ENCODE results near the gene NKD2. TPM values are rescaled to one million over a fixed set of nuclear protein-coding genes. Genes with fewer than 3 reads are reported as not detected.
"Not testable (repeated sequence)": the region's sequence is repeated elsewhere in the genome, so short reads cannot be mapped to it uniquely, and the experiment has no call there.

Gene NKD2
- total RNA-seq, 1 donor from 2014 or later: 41.7 TPM

- no peaks in the 10 kb centered on the region for H3K36me3 Mint-ChIP-seq (ENCODE audit: unreplicated experiment)
- H3K4me3 Mint-ChIP-seq (ENCODE audit: unreplicated experiment): no peak overlapping the region
- TF ChIP-seq CTCF (IDR thresholded peaks at IDR 0.05; ENCODE audit: partially characterized antibody, unreplicated experiment): no peak
- peaks cover 9% of the 10 kb centered on the region for H3K9me3 Mint-ChIP-seq (ENCODE audit: unreplicated experiment)
- DNase-seq: no peak
- H3K27me3 Mint-ChIP-seq (ENCODE audit: unreplicated experiment): peaks cover 7% of the 10 kb centered on the region
- peaks cover 19% of the 10 kb centered on the region for H3K4me1 Mint-ChIP-seq (ENCODE audit: low read depth, unreplicated experiment)
- no peak overlapping the region for H3K27ac Mint-ChIP-seq (ENCODE audit: unreplicated experiment)
Measured at GRCh38 chr5:999032-999501, 9.5 kb upstream of the NKD2 start.

- peaks cover 7% of the 10 kb centered on the region for H3K27me3 Mint-ChIP-seq (ENCODE audit: unreplicated experiment)
- H3K4me3 Mint-ChIP-seq (ENCODE audit: unreplicated experiment): no peak overlapping the region
- no peak for DNase-seq
- no peak for TF ChIP-seq CTCF (IDR thresholded peaks at IDR 0.05; ENCODE audit: partially characterized antibody, unreplicated experiment)
- peaks cover 9% of the 10 kb centered on the region for H3K9me3 Mint-ChIP-seq (ENCODE audit: unreplicated experiment)
- H3K27ac Mint-ChIP-seq (ENCODE audit: unreplicated experiment): no peak overlapping the region
- peaks cover 19% of the 10 kb centered on the region for H3K4me1 Mint-ChIP-seq (ENCODE audit: low read depth, unreplicated experiment)
- H3K36me3 Mint-ChIP-seq (ENCODE audit: unreplicated experiment): no peaks in the 10 kb centered on the region
Measured at GRCh38 chr5:999724-1000123, 8.9 kb upstream of the NKD2 start.

GRCh38 chr5:1000329-1000728 lies 8.3 kb upstream of the NKD2 start:
- H3K9me3 Mint-ChIP-seq (ENCODE audit: unreplicated experiment): peaks cover 9% of the 10 kb centered on the region
- H3K4me3 Mint-ChIP-seq (ENCODE audit: unreplicated experiment): no peak overlapping the region
- peaks cover 7% of the 10 kb centered on the region for H3K27me3 Mint-ChIP-seq (ENCODE audit: unreplicated experiment)
- H3K27ac Mint-ChIP-seq (ENCODE audit: unreplicated experiment): no peak overlapping the region
- H3K4me1 Mint-ChIP-seq (ENCODE audit: low read depth, unreplicated experiment): peaks cover 19% of the 10 kb centered on the region
- TF ChIP-seq CTCF (IDR thresholded peaks at IDR 0.05; ENCODE audit: partially characterized antibody, unreplicated experiment): no peak
- no peak for DNase-seq
- no peaks in the 10 kb centered on the region for H3K36me3 Mint-ChIP-seq (ENCODE audit: unreplicated experiment)

DNA sequence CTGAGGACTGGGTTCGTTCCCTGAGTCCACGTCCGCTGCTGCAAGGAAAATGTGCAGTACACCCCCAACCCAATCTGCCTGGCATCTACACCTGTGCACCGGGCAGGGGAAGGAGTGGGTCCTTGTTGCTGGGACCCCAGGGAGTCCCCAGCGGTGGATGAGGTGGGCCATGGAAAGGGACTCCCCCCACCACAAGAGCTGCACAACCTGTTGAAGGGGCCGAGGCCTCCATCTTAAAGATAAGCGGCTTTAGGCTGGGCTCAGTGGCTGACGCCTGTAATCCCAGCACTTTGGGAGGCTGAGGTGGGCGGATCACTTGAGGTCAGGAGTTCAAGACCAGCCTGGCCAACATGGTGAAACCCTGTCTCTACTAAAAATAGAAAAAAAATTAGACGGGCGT lies 7.8 kb upstream of the NKD2 start:
- not testable (repeated sequence) for H3K4me3 Mint-ChIP-seq (ENCODE audit: unreplicated experiment); H3K27ac Mint-ChIP-seq (ENCODE audit: unreplicated experiment); H3K9me3 Mint-ChIP-seq (ENCODE audit: unreplicated experiment); H3K27me3 Mint-ChIP-seq (ENCODE audit: unreplicated experiment); H3K36me3 Mint-ChIP-seq (ENCODE audit: unreplicated experiment); DNase-seq
- peaks cover 20% of the 10 kb centered on the region for H3K4me1 Mint-ChIP-seq (ENCODE audit: low read depth, unreplicated experiment)

DNA sequence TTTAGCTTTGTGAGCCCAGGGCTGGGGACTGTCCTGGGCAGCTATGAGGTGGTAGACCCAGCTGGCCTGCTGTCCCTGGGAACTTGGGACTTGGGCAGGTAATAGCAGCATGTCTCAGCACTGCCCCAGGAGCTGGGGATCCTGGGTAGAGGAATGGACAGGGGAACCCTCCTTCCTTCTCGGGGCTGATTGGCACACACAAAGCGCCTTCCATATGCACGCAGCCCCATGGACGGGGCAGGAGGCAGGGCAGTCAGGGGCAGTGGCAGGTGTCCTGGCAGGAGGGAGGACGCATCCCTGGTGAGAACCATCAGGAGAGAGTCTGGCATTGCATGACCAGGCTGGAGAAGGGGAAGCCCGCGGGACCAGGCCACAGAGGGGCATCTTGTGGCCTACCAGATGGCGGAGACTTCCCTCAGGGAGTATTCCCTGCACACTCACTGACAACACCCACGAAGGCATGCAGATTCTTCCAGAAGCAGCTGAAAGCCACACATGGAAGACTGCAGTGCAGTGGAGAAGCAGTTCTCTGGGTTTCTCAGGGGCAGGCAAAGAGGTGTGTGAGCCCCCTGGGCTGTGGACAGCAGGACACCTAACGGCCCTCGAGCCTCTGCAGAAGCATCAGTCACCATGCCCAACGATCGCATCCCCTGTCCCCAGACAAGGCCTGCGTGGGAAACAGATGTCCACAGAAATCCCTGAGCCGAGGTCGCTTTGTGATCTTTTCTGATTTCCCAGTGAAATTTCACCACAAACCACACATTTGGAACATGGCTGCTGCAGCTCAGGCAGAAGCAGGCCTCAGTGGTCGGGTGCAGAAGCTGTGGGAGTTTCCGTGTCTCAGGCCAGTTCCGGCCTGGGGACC lies 7.0 kb upstream of the NKD2 start:
- H3K4me1 Mint-ChIP-seq (ENCODE audit: low read depth, unreplicated experiment): peaks cover 21% of the 10 kb centered on the region
- peaks cover 12% of the 10 kb centered on the region for H3K9me3 Mint-ChIP-seq (ENCODE audit: unreplicated experiment)
- no peaks in the 10 kb centered on the region for H3K36me3 Mint-ChIP-seq (ENCODE audit: unreplicated experiment)
- peak; percentile 30 for DNase-seq
- peaks cover 10% of the 10 kb centered on the region for H3K27me3 Mint-ChIP-seq (ENCODE audit: unreplicated experiment)
- no peak for TF ChIP-seq CTCF (IDR thresholded peaks at IDR 0.05; ENCODE audit: partially characterized antibody, unreplicated experiment)
- H3K27ac Mint-ChIP-seq (ENCODE audit: unreplicated experiment): peak overlapping the region; percentile 75
- peak overlapping the region; percentile 46 for H3K4me3 Mint-ChIP-seq (ENCODE audit: unreplicated experiment)
